CD4-positive, alpha-beta T cell (primary cell): ENCODE results near the gene XCL2. TPM values are rescaled to one million over a fixed set of nuclear protein-coding genes. Genes with fewer than 3 reads are reported as not detected.

Experiments
- ATAC-seq: fragments of 200-7000 bp; cut with Tn5 transposase; one replicate; pipeline ENCODE4 v1.10.0; 2022; ENCODE audit warnings: mild to moderate bottlenecking; ENCODE audit not compliant: poor library complexity
- CTCF ChIA-PET: fragments of 350-600 bp; sonication (Branson Sonifier 250); formaldehyde crosslinking; loops from one replicate; lab custom pipeline; 2021; ENCODE audit warnings: antibody characterized with exemption, inconsistent platforms; lab: Charles Lee
- POLR2A ChIA-PET: fragments of 350-600 bp; sonication (Branson Sonifier 250); formaldehyde crosslinking; loops from one replicate; lab custom pipeline; 2021; ENCODE audit warnings: antibody characterized with exemption, inconsistent platforms; lab: Charles Lee
- DNase-seq, 14 experiments: peaks; one replicate each; pipeline ENCODE4 v3.0.0-alpha.2; 2013 to 2020; ENCODE audit warnings: mixed read lengths in 2 of 14
- H3K27ac ChIP-seq, 2 donors: one replicate each; pipeline versions ENCODE4 v1.5.1 to v1.7.0; 2013; ENCODE audit warnings: low read length in 2 of 2, low read depth in 1 of 2, mild to moderate bottlenecking in 1 of 2
- H3K27me3 ChIP-seq, 2 experiments: 1 replicate in 1 of 2; 2 replicates in 1 of 2; pipeline versions ENCODE4 v1.6.1 to v1.7.0; 2013; ENCODE audit warnings: low read length in 2 of 2, control low read depth in 1 of 2, mild to moderate bottlenecking in 1 of 2, moderate library complexity in 1 of 2; ENCODE audit not compliant: insufficient read depth in 2 of 2, control insufficient read depth in 1 of 2
- H3K36me3 ChIP-seq: one replicate; pipeline ENCODE4 v1.6.1; 2013; ENCODE audit warnings: low read length, control low read depth; ENCODE audit not compliant: insufficient read depth
- H3K4me1 ChIP-seq: one replicate; pipeline ENCODE4 v1.6.1; 2013; ENCODE audit warnings: low read length, control low read depth; ENCODE audit not compliant: insufficient read depth
- H3K4me3 ChIP-seq: one replicate; pipeline ENCODE4 v1.5.1; 2013; ENCODE audit warnings: mild to moderate bottlenecking, low read length, moderate library complexity
- H3K9me3 ChIP-seq, 2 experiments: 1 replicate in 1 of 2; 2 replicates in 1 of 2; pipeline versions ENCODE4 v1.6.1 to v1.7.0; 2013; ENCODE audit warnings: low read length in 2 of 2, mild to moderate bottlenecking in 2 of 2, control low read depth in 1 of 2, moderate library complexity in 1 of 2; ENCODE audit not compliant: control insufficient read depth in 1 of 2, insufficient read depth in 1 of 2
- H3K27ac Mint-ChIP-seq: one replicate; pipeline ENCODE4 v1.8.0; 2020; ENCODE audit warnings: mixed read lengths
- H3K27me3 Mint-ChIP-seq: one replicate; pipeline ENCODE4 v1.8.0; 2021; ENCODE audit warnings: mixed read lengths
- H3K36me3 Mint-ChIP-seq: one replicate; pipeline ENCODE4 v1.8.0; 2021; ENCODE audit warnings: low read depth, mixed read lengths
- H3K4me1 Mint-ChIP-seq: one replicate; pipeline ENCODE4 v1.8.0; 2021; ENCODE audit warnings: low read depth, mixed read lengths
- H3K4me3 Mint-ChIP-seq: one replicate; pipeline ENCODE4 v1.8.0; 2020; ENCODE audit warnings: mild to moderate bottlenecking, mixed read lengths
- H3K9me3 Mint-ChIP-seq: one replicate; pipeline ENCODE4 v1.8.0; 2020; ENCODE audit warnings: mixed read lengths
- CTCF ChIP-seq: fragments of 200-600 bp; IDR thresholded peaks from one replicate; pipeline ENCODE4 v1.8.0; 2022; ENCODE audit warnings: antibody characterized with exemption, mild to moderate bottlenecking
- intact Hi-C, 2 experiments: fragments of 100-400 bp; cut with DNase I in 1 of 2; cut with micrococcal nuclease in 1 of 2; formaldehyde crosslinking; loops; one replicate each; pipeline versions ENCODE4 v1.15.1 to v1.9.0; 2023 to 2025; cut with DNase I, micrococcal nuclease
- total RNA-seq, 174 experiments: library from RNA in 2 of 174; stranded (reverse) in 2 of 174; gene quantifications; one replicate each; pipeline ENCODE4 v1.2.3 and lab custom pipeline; 2021 to 2026

Gene XCL2
- total RNA-seq, 2 experiments from 2014 or later: not detected

- no peak overlapping the region for H3K4me3 Mint-ChIP-seq
- no peak for DNase-seq
- no peak overlapping the region for H3K27ac Mint-ChIP-seq
- H3K27me3 ChIP-seq: no peaks in the 10 kb centered on the region
- no peaks in the 10 kb centered on the region for H3K36me3 Mint-ChIP-seq
- ChIA-PET CTCF (no interaction called here), POLR2A (no interaction called here)
- H3K4me3 ChIP-seq: no peak overlapping the region
- no peaks in the 10 kb centered on the region for H3K4me1 Mint-ChIP-seq
- no peaks in the 10 kb centered on the region for H3K27me3 Mint-ChIP-seq
- intact Hi-C loops: no loop called here
- no peaks in the 10 kb centered on the region for H3K4me1 ChIP-seq
- no peak for TF ChIP-seq CTCF
- ATAC-seq: no peak
- H3K36me3 ChIP-seq: no peaks in the 10 kb centered on the region
- H3K9me3 ChIP-seq: no peaks in the 10 kb centered on the region
- H3K9me3 Mint-ChIP-seq: no peaks in the 10 kb centered on the region
- no peak overlapping the region for H3K27ac ChIP-seq
Observed at GRCh38 chr1:168589167-168589566, 45.4 kb upstream of the XCL2 start.

GRCh38 chr1:168585937-168586336 lies 42.1 kb upstream of the XCL2 start:
- Histone ChIP-seq H3K9me3 (no peaks in the 10 kb centered on the region), H3K4me1 (no peaks in the 10 kb centered on the region), H3K36me3 (no peaks in the 10 kb centered on the region), H3K27me3 (no peaks in the 10 kb centered on the region), H3K4me3 (no peak overlapping the region), H3K27ac (no peak overlapping the region)
- no peaks in the 10 kb centered on the region for H3K27me3 Mint-ChIP-seq
- ChIA-PET CTCF (no interaction called here), POLR2A (no interaction called here)
- H3K27ac Mint-ChIP-seq: no peak overlapping the region
- TF ChIP-seq CTCF: no peak
- H3K4me3 Mint-ChIP-seq: no peak overlapping the region
- H3K9me3 Mint-ChIP-seq: no peaks in the 10 kb centered on the region
- intact Hi-C loops: no loop called here
- no peaks in the 10 kb centered on the region for H3K4me1 Mint-ChIP-seq
- no peaks in the 10 kb centered on the region for H3K36me3 Mint-ChIP-seq
- ATAC-seq (no peak), DNase-seq (no peak)

- ChIA-PET CTCF (no interaction called here), POLR2A (no interaction called here)
- intact Hi-C loops: no loop called here
Observed at GRCh38 chr1:168585191-168585590, 41.4 kb upstream of the XCL2 start.

More at GRCh38 chr1:168585191-168585590, 41.4 kb upstream of the XCL2 start:
- H3K36me3 Mint-ChIP-seq: no peaks in the 10 kb centered on the region
- H3K27ac ChIP-seq: no peak overlapping the region
- no peak overlapping the region for H3K4me3 ChIP-seq
- H3K27me3 Mint-ChIP-seq: no peaks in the 10 kb centered on the region
- no peak overlapping the region for H3K4me3 Mint-ChIP-seq
- no peaks in the 10 kb centered on the region for H3K4me1 Mint-ChIP-seq
- no peak for DNase-seq
- H3K27me3 ChIP-seq: no peaks in the 10 kb centered on the region
- H3K9me3 Mint-ChIP-seq: no peaks in the 10 kb centered on the region
- H3K9me3 ChIP-seq: no peaks in the 10 kb centered on the region
- no peaks in the 10 kb centered on the region for H3K4me1 ChIP-seq
- H3K27ac Mint-ChIP-seq: no peak overlapping the region
- no peak for TF ChIP-seq CTCF
- no peaks in the 10 kb centered on the region for H3K36me3 ChIP-seq
- no peak for ATAC-seq
